Endothelial cell of umbilical vein (primary cell): ENCODE measurements around the gene CHSY3. TPM values are rescaled to one million over a fixed set of nuclear protein-coding genes. Genes with fewer than 3 reads are reported as not detected.

Experiments used
- BruUV-seq: library from RNA; stranded (reverse); fragments of 400-500 nt; replicated peaks from 2 replicates; lab custom pipeline; 2021; lab: Mats Ljungman, UMichigan
- CTCF ChIA-PET: fragments of 300-600, 350-600 bp; sonication (Branson Sonifier 250); formaldehyde crosslinking; loops from one replicate; lab custom pipeline; 2021; ENCODE audit warnings: antibody characterized with exemption, inconsistent platforms; lab: Charles Lee
- POLR2A ChIA-PET: fragments of 300-600, 350-600 bp; sonication (Branson Sonifier 250); formaldehyde crosslinking; loops from one replicate; lab custom pipeline; 2021; ENCODE audit warnings: antibody characterized with exemption, inconsistent platforms; lab: Charles Lee
- DNase-seq: peaks from one replicate; pipeline ENCODE4 v3.0.0-alpha.2; 2011; ENCODE audit warnings: low read depth, low spot score
- FAIRE-seq: peaks from 2 replicates; lab custom pipeline; 2011; peaks lifted over from hg19 to GRCh38; lab: Jason Lieb, UNC
- H2AFZ ChIP-seq: 2 replicates; pipeline ENCODE4 v1.6.0; 2012; ENCODE audit warnings: low read depth, low read length, control low read depth, inconsistent platforms
- H3K27ac ChIP-seq: 2 replicates; pipeline ENCODE4 v1.5.1; 2011; ENCODE audit warnings: low read depth, mild to moderate bottlenecking, control low read depth, low read length, moderate library complexity; ENCODE audit not compliant: insufficient read depth
- H3K27me3 ChIP-seq, 2 experiments: 2 replicates each; pipeline versions ENCODE4 v1.6.0 to v1.6.1; 2011; ENCODE audit warnings: low read length in 2 of 2, mixed read lengths in 1 of 2; ENCODE audit not compliant: control insufficient read depth in 2 of 2, insufficient read depth in 2 of 2
- H3K36me3 ChIP-seq, 2 experiments: 2 replicates in 1 of 2; 3 replicates in 1 of 2; pipeline ENCODE4 v1.5.1; 2011; ENCODE audit warnings: low read length in 2 of 2, mild to moderate bottlenecking in 1 of 2, moderate library complexity in 1 of 2; ENCODE audit not compliant: control insufficient read depth in 2 of 2, insufficient read depth in 2 of 2; ENCODE audit errors: extremely low read depth in 1 of 2
- H3K4me1 ChIP-seq: 3 replicates; pipeline ENCODE4 v1.5.1; 2011; ENCODE audit warnings: mild to moderate bottlenecking, low read length; ENCODE audit not compliant: control insufficient read depth, insufficient read depth; ENCODE audit errors: extremely low read depth
- H3K4me2 ChIP-seq: 2 replicates; pipeline ENCODE4 v1.6.1; 2011; ENCODE audit warnings: low read length, control low read depth, mixed read lengths; ENCODE audit not compliant: insufficient read depth
- H3K4me3 ChIP-seq, 3 experiments: fragments of 200-600 bp in 1 of 3; sonication (generic), shearing (Covaris generic) in 1 of 3; replicated peaks in 1 of 3; 2 replicates each; pipeline ENCODE4 v1.5.1; 2011 to 2016; ENCODE audit warnings: control low read depth in 3 of 3, low read length in 3 of 3, mild to moderate bottlenecking in 2 of 3, inconsistent platforms in 1 of 3, low read depth in 1 of 3, moderate library complexity in 1 of 3; ENCODE audit not compliant: insufficient read depth in 1 of 3
- H3K79me2 ChIP-seq: 2 replicates; pipeline ENCODE4 v1.6.0; 2012; ENCODE audit warnings: low read length, inconsistent platforms; ENCODE audit not compliant: control insufficient read depth, insufficient read depth
- H3K9ac ChIP-seq: replicated peaks from 2 replicates; pipeline ENCODE3; 2011; ENCODE audit warnings: low read length, control low read depth; ENCODE audit not compliant: insufficient read depth; ENCODE audit errors: extremely low read depth
- H3K9me1 ChIP-seq: replicated peaks from 3 replicates; pipeline ENCODE4 v1.6.0; 2011; ENCODE audit warnings: mild to moderate bottlenecking, low read length; ENCODE audit not compliant: control insufficient read depth, insufficient read depth; ENCODE audit errors: extremely low read depth
- H3K9me3 ChIP-seq: replicated peaks from 2 replicates; pipeline ENCODE4 v1.5.1; 2012; ENCODE audit warnings: low read length, inconsistent platforms; ENCODE audit not compliant: control insufficient read depth, insufficient read depth
- H4K20me1 ChIP-seq: replicated peaks from 2 replicates; pipeline ENCODE3; 2011; ENCODE audit warnings: mild to moderate bottlenecking, low read length; ENCODE audit not compliant: control insufficient read depth, insufficient read depth; ENCODE audit errors: extremely low read depth
- CTCF ChIP-seq, 2 donors: IDR thresholded peaks; 1 replicate in 1 of 2; 2 replicates in 1 of 2; pipeline ENCODE4 v1.5.1; 2011; ENCODE audit warnings: low read length in 2 of 2, mild to moderate bottlenecking in 2 of 2, moderate library complexity in 2 of 2, control low read depth in 1 of 2, inconsistent platforms in 1 of 2, low read depth in 1 of 2; ENCODE audit not compliant: insufficient read depth in 1 of 2; ENCODE audit errors: extremely low read depth in 1 of 2
- EZH2 ChIP-seq: IDR thresholded peaks from 2 replicates; pipeline ENCODE4 v1.6.1; 2012; ENCODE audit warnings: borderline replicate concordance, low read depth, mild to moderate bottlenecking, moderate library complexity, low read length, inconsistent platforms; ENCODE audit not compliant: severe bottlenecking
- FOS ChIP-seq: IDR thresholded peaks from 2 replicates; pipeline ENCODE4 v1.6.1; 2011; ENCODE audit warnings: mild to moderate bottlenecking, low read length, moderate library complexity, borderline replicate concordance; ENCODE audit not compliant: insufficient read depth
- GATA2 ChIP-seq: IDR thresholded peaks from 2 replicates; pipeline ENCODE4 v1.7.0; 2011; ENCODE audit warnings: low read depth, mild to moderate bottlenecking, moderate library complexity, mixed read lengths, low read length; ENCODE audit not compliant: insufficient read length, insufficient read depth
- JUN ChIP-seq: IDR thresholded peaks from 2 replicates; pipeline ENCODE4 v1.6.1; 2011; ENCODE audit warnings: borderline replicate concordance, low read depth; ENCODE audit not compliant: insufficient read length, insufficient read depth
- MAX ChIP-seq: IDR thresholded peaks from 2 replicates; pipeline ENCODE4 v1.6.1; 2011; ENCODE audit not compliant: insufficient read depth, insufficient read length
- MYC ChIP-seq: IDR thresholded peaks from one replicate; pipeline ENCODE4 v1.6.1; 2011; ENCODE audit warnings: mild to moderate bottlenecking, low read depth, low read length
- POLR2A ChIP-seq: IDR thresholded peaks from 2 replicates; pipeline ENCODE4 v1.6.1; 2012; ENCODE audit warnings: low read depth, mild to moderate bottlenecking, control low read depth, low read length
- POLR2AphosphoS5 ChIP-seq: IDR thresholded peaks from 2 replicates; pipeline ENCODE4 v1.6.1; 2012; ENCODE audit warnings: low read depth, mild to moderate bottlenecking, control low read depth, low read length, moderate library complexity; ENCODE audit not compliant: insufficient read depth
- dilution Hi-C: fragments of 300-500 bp; cut with MboI; formaldehyde crosslinking; loops from one replicate; pipeline ENCODE4 v1.15.0; 2019; ENCODE audit warnings: low sequenced_read_pairs; ENCODE audit not compliant: extremely low pct_ligation_motif_present
- intact Hi-C: fragments of 100-400 bp; cut with micrococcal nuclease; formaldehyde crosslinking; loops from one replicate; pipeline ENCODE4 v1.10.0; 2022
- polyA plus RNA-seq, 4 experiments: library from polyadenylated mRNA; depleted of rRNA in 3 of 4; stranded (reverse) in 3 of 4; unstranded in 1 of 4; fragments of >200 nt; gene quantifications; 2 replicates each; pipeline versions ENCODE4 v1.2.1 to v1.2.3, GENCODE V29; 2011 to 2012; ENCODE audit warnings: missing spikeins in 1 of 4
- total RNA-seq: library from RNA; stranded (reverse); gene quantifications from 2 replicates; pipeline ENCODE4 v1.2.3, GENCODE V29; 2021

Gene CHSY3
- total and polyA plus RNA-seq, 2 donors (not counting 3 experiments of a cell fraction or from before 2014, with no cell fraction given): 2.2 to 8.4 TPM

- Histone ChIP-seq H2AFZ (no peak overlapping the region), H3K27ac (no peak overlapping the region), H3K4me1 (no peaks in the 10 kb centered on the region), H3K4me3 (no peak overlapping the region), H3K79me2 (no peaks in the 10 kb centered on the region), H4K20me1 (no peaks in the 10 kb centered on the region), H3K9me1 (no peaks in the 10 kb centered on the region), H3K27me3 (no peaks in the 10 kb centered on the region), H3K9me3 (no peaks in the 10 kb centered on the region), H3K9ac (no peak overlapping the region), H3K36me3 (no peaks in the 10 kb centered on the region), H3K4me2 (no peak overlapping the region)
- BruUV-seq: no TSS peak
- dilution Hi-C loops: no loop called here
- intact Hi-C loops: no loop called here
- CTCF ChIA-PET: no interaction called here
- POLR2A ChIA-PET: no interaction called here
- no peak for FAIRE-seq
- TF ChIP-seq MAX: no peak
- no peak for TF ChIP-seq JUN
- no peak for TF ChIP-seq POLR2A
- TF ChIP-seq POLR2AphosphoS5: no peak
- no peak for TF ChIP-seq GATA2
- TF ChIP-seq MYC: no peak
- no peak for TF ChIP-seq FOS
- TF ChIP-seq CTCF (IDR thresholded peaks at IDR 0.05; ENCODE audit: extremely low read depth in 1 of 2, insufficient read depth in 1 of 2, low read depth in 1 of 2, low read length in 2 of 2): no peak
- TF ChIP-seq EZH2: no peak
- DNase-seq: no peak
These were observed 68.3 kb downstream of the CHSY3 start for GRCh38 chr5:129972465-129973141.
